ENCODE results near the gene SOX8.
"Not testable (repeated sequence)": the region's sequence is repeated elsewhere in the genome, so short reads cannot be mapped to it uniquely, and the experiment has no call there.

SOX8 gene

DNA sequence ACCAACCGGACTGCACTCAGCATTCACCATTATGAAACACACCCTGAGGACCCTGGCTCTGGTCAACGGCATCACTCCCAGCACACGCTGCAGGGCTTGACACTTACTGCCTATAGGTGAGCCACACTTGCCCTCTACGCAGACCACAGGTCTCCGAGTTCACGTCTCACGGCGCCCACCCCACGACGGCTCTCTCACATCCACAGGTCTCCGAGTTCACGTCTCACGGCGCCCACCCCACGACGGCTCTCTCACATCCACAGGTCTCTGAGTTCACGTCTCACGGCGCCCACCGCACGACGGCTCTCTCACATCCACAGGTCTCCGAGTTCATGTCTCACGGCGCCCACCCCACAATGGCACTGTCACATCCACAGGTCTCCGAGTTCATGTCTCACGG lies 25.8 kb upstream of the SOX8 start:
- not testable (repeated sequence) for DNase-seq (ENCODE audit: low read depth)

DNA sequence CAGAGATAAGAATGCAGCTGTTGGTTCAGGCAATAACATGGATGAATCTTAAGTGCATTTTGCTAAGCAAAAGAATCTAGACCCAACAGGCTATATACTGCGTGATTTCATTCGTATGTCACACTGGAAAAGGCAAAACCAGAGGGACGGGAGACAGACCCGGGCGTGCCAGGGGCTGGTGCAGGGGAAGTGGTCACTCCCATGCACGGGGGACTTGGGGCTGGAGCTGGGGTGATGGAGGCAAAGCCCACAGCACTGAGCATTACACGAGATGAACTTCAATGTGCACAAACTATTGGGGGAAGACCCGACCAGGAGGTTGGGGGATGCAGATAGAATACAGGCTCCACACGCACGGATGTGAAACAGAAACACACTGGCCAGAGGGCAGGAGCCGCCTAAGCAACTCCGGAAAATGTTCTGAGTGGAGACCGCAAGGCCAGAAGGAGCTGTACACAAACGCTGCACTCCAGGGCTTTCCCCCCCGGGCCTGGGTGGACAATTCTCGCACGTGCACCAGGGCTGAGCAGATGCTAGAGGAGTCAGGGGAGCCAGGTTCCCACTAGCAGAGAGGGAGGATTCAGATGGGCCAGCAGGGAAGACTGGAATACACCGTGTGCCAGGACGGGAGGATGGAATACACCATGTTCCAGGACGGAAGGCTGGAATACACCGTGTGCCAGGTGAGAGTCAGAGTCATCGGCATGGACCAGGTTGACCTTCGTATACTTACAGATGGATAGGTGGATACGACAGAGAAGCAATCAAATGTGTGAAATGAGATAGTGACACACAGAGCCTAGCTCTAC lies 22.1 kb upstream of the SOX8 start:
- no peak for DNase-seq (ENCODE audit: low read depth)

DNA sequence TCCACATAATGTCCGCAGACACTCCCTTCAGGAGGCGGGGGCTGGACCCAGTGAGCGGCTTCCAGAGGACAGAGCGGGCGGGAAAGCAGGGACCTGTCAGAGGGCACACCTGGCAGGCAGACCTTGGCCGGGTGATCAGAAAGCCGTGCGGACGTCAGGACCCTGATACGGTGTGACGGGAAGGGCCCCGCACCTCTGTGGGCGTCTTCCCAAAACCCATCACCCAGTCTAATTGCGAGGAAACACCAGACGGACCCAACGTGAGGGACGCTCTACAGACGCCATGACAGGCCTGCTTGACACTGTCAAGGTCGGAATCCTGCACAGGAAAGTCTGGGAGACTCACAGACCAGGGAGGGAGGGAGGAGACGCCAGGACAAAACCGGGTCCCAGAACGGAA lies 19.2 kb upstream of the SOX8 start:
- DNase-seq (ENCODE audit: low read depth), result no peak

DNA sequence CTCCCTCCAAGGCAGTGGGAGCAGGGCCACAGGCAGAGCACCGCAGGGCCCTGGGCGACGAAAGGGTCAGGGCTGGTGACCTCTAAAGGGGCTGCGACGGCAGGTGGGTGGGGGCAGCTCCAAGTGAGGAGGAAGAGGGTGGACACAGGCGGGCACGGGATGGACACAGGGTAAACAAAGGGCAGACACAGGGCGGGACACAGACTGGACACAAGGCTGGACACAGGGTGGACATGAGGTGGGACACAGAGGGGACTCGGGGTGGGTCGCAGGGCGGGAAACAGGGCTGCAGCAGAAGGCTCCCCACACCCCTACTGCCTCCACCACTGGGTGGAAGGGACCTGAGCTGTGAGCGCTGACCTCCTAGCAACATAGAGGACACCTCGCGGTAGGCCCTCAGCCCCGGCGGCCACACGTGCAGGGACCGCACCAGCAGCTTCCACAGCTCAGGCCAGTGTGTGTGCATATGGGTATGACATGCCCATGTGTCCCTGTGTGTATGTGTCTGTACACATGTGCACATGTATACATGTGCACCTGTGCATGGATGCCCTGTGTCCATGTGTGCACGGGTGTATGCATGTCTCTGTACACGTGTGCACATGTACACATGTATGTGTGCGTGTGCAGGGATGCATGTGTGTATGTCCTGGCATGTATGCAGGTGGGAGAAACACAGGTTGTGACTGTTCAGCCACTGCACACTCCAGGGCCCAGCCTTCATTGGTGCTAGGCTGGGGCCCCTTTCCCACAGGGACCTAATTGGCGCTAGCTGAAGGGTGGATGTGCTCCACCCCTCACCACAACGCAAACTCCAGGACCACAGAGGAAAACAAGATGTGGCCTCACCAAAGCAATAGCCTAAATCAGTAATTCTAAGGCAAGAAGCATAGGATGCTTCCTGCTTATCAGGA lies 18.4 kb upstream of the SOX8 start:
- DNase-seq (ENCODE audit: low read depth), result no peak

GRCh38 chr16:963913-964312 lies 17.7 kb upstream of the SOX8 start:
- DNase-seq (ENCODE audit: low read depth), result no peak

DNA sequence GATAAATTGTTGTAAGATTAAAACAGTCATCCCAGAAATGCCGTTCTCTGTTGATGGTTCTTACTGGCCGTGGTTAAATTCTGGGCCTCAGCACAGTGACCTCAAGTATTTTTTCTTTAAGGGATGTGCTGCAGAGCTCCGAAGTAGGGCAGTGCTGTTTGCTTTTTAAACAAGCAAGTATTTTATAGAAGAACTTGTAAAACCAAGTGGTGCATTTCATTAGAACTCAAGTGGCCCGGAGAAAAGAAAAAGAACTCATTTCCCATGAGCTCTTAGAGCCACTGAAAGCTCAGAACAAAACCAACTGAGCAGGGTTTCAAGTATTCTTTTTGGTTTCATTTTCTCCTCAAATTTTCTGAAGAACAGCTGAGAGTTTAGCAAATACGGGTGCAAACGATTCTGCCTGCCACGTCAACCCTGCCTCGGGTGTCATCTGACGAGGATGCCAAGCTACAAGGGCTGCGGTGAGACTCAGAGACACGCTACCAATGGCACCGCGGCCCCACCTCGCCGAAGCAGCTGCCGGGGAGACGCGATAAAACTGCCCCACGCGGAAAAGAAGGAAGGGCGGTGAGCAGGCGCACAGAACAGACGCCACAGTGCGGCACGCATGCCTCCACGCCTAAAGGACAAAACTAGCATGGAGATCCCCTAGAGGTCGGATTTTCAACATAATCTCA lies 17.1 kb upstream of the SOX8 start:
- no peak for DNase-seq (ENCODE audit: low read depth)

- DNase-seq (ENCODE audit: low read depth), result no peak
Observed at GRCh38 chr16:965036-965395, 16.6 kb upstream of the SOX8 start.

DNA sequence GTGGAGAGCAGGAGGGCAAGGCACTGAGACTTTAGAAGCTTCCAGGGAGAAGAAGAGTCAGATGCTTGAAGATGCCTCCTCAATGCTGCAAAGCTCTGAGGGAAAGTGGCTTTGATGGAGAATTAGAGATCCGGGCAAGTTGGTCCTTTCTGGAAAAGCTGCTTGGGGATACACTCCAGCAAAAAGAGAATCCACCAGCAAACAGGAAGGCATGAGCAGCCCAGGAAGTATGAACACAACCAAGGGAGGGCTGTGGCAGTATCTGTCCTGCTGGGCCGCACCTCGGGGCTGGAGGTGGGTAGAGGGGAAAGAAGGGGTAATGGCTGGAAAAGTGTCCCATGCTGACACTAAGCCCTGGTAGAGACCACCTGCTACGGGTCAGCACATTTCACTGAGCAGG lies 16.1 kb upstream of the SOX8 start:
- DNase-seq (ENCODE audit: low read depth), result no peak

DNA sequence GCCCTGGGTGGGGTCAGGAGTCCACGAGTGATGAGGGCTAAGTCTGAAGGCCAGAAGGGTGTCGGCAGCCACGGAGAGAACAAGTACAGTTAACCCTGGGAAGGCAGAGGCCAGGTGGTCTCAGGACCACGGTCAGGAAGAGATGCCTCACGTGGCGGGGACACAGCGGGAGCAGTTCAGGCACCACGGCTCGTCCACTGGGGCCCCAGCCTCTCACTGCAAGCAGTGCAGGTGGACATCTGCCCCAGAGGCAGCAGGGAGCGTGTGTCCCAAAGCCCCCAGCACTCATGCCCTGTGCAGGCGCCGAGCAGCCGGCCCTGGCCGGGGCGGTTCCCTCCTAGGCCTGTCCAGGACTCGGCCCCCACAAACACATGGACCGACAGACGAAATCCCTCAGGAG lies 15.5 kb upstream of the SOX8 start:
- DNase-seq (ENCODE audit: low read depth), result no peak

- no peak for DNase-seq (ENCODE audit: low read depth)
Observed at GRCh38 chr16:966505-966904, 15.1 kb upstream of the SOX8 start.

- DNase-seq (ENCODE audit: low read depth), result no peak
Observed at GRCh38 chr16:967077-967541, 14.5 kb upstream of the SOX8 start.

- DNase-seq (ENCODE audit: low read depth), result no peak
Observed at GRCh38 chr16:967546-968295, 13.8 kb upstream of the SOX8 start.

- DNase-seq (ENCODE audit: low read depth), result no peak
Observed at GRCh38 chr16:968620-969019, 12.9 kb upstream of the SOX8 start.

GRCh38 chr16:969508-970385 lies 11.8 kb upstream of the SOX8 start:
- DNase-seq (ENCODE audit: low read depth), result no peak

GRCh38 chr16:970386-970765 lies 11.2 kb upstream of the SOX8 start:
- no peak for DNase-seq (ENCODE audit: low read depth)

DNA sequence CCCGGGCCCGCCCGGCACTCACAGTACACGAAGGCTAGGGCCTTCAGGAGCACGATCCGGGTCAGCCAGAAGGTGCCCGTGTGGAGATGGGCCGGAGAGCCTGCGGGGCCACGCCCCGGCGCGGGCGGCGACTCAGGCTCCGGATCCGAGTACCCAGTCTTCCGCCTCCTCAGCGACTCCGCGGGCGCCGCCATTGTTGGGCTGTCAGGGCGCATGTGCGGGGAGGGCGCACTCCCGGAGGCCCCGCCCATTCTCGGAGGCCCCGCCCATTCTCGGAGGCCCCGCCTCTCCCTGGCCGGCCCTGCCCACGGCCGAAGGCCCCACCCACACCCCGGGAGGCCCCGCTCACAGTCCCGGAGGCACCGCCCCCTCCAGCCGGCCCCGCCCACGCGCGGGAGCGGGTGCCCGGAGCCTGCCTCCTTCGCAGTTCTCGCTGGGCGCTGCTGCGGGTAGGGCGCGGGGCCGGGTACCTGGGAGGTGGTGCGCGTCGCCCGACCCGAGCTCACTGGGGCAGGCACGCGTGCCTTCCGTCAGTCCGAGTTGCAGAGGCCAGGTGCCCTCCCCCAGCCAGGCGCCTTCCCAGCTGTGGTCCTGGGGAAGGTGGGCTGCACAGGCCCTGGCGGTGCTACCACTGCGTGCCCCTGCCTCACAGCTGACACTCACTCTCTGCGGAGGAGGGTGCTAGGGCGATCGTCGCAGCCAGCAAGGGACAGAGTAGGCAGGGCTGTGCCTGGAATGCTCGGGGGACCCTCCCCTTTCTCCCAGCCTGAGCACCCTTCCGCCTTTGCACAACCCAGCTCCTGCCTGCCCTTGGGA lies 10.6 kb upstream of the SOX8 start, which contains the start of gene LMF1:
Gene LMF1, minus strand, starts transcription at position 219 of the 816 bp plus-strand sequence. Its CDS starts 4 bp downstream, at position 215.
- DNase-seq (ENCODE audit: low read depth), result peak; percentile 96

GRCh38 chr16:971582-971905 lies 10.0 kb upstream of the SOX8 start:
- no peak for DNase-seq (ENCODE audit: low read depth)

DNA sequence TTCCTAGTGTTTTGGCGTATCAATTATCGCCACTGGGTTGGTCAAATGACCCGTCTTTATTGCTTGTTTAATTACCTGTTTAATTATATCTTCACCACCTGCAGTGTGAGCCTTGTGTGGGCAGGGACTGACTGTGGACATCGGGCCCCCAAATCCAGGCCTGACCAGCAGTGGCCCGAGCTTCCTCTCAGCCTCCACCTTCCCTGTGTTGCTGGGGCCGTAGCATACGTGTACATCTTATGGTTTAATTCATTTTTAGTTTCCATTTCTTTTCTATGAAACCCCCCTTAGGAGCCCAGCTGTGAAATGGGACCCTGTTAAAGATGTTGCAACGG lies 9.6 kb upstream of the SOX8 start:
- DNase-seq (ENCODE audit: low read depth), result no peak

DNA sequence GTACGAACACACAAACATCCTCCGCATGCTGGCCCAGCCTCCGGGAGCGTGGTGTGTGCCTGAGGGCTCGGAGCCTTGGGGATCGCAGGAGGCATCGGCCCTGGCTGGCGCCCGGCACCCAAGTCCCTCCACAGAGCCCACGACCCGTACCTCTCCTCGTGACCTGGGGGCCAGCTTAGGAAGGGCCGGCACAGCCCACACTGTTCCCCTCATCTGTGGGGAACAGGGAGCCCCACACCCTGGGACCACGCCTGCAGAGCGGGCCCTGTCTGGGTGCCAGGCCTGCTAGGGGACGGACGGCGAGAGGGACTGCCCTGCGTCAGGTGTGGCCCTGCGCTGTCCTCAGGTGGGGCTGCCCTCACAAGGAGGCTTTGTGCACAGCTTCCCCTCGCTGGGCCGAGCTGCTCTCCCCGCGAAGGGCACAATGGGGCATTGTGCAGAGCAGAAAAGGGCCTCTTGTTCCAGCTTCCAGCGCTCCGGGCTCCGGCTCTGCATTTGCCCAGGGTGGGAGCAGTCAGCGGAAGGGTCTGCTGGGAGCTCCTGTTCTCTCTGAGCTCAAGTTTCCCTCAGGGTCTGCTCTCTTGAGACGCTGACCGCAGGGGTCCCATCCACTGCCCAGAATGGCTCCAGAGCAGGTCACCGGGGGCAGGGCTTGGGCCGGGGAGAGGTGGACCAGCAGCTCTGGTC lies 9.1 kb upstream of the SOX8 start:
- no peak for DNase-seq (ENCODE audit: low read depth)

GRCh38 chr16:973366-973765 lies 8.2 kb upstream of the SOX8 start:
- no peak for DNase-seq (ENCODE audit: low read depth)
